HL-60 (cell line): ENCODE data around the gene EPS15.

Source experiments
- CTCF ChIP-seq: IDR thresholded peaks from one replicate; pipeline ENCODE4 v1.5.1; 2011; ENCODE audit warnings: low read length, control low read depth, inconsistent platforms; ENCODE audit not compliant: insufficient read depth
- POLR2AphosphoS5 ChIP-seq: IDR thresholded peaks from 2 replicates; pipeline ENCODE4 v1.6.1; 2012; ENCODE audit warnings: low read depth
- REST ChIP-seq: IDR thresholded peaks from 2 replicates; pipeline ENCODE4 v1.6.1; 2012; ENCODE audit warnings: low read depth; ENCODE audit not compliant: insufficient replicate concordance

GRCh38 chr1:51355382-51355781 is 163.7 kb downstream of the EPS15 start:
- no peak for TF ChIP-seq CTCF
- no peak for TF ChIP-seq POLR2AphosphoS5
- TF ChIP-seq REST = no peak
